KMS-11 (cell line): ENCODE data around the gene PPIG.
"Not testable (repeated sequence)": the region's sequence is repeated elsewhere in the genome, so short reads cannot be mapped to it uniquely, and the experiment has no call there.

Experiments
- H2AFZ ChIP-seq: fragments of 200-600 bp; sonication (generic); 2 replicates; pipeline ENCODE4 v1.6.1; 2016; ENCODE audit warnings: antibody characterized with exemption, mixed run types, low read depth
- H3K27ac ChIP-seq: fragments of 200-600 bp; sonication (generic); 2 replicates; pipeline ENCODE4 v1.6.1; 2016; ENCODE audit warnings: mild to moderate bottlenecking, mixed run types
- H3K27me3 ChIP-seq: fragments of 200-600 bp; sonication (generic); 2 replicates; pipeline ENCODE4 v1.6.1; 2017; ENCODE audit warnings: mild to moderate bottlenecking, low read depth, mixed run types, moderate library complexity; ENCODE audit not compliant: insufficient read depth
- H3K36me3 ChIP-seq: fragments of 200-600 bp; sonication (generic); 2 replicates; pipeline ENCODE4 v1.6.1; 2017; ENCODE audit warnings: mild to moderate bottlenecking, mixed run types; ENCODE audit not compliant: insufficient read depth
- H3K4me1 ChIP-seq: fragments of 200-600 bp; sonication (generic); 2 replicates; pipeline ENCODE4 v1.6.1; 2016; ENCODE audit warnings: mild to moderate bottlenecking, low read depth, mixed run types; ENCODE audit not compliant: poor library complexity, severe bottlenecking
- H3K4me2 ChIP-seq: fragments of 200-600 bp; sonication (generic); 2 replicates; pipeline ENCODE4 v1.7.0; 2016; ENCODE audit warnings: mild to moderate bottlenecking, mixed run types
- H3K4me3 ChIP-seq: fragments of 200-600 bp; sonication (generic); IDR thresholded peaks from 2 replicates; pipeline ENCODE4 v1.6.1; 2017; ENCODE audit warnings: low read depth, low read length, mixed read lengths; ENCODE audit not compliant: insufficient read depth
- H3K79me2 ChIP-seq: fragments of 200-600 bp; sonication (generic); 2 replicates; pipeline ENCODE4 v1.6.1; 2016; ENCODE audit warnings: low read depth, mixed run types; ENCODE audit not compliant: insufficient read depth
- H3K9ac ChIP-seq: fragments of 200-600 bp; sonication (generic); 2 replicates; pipeline ENCODE4 v1.6.1; 2016; ENCODE audit warnings: mild to moderate bottlenecking, mixed run types
- H4K20me1 ChIP-seq: fragments of 200-600 bp; sonication (generic); 2 replicates; pipeline ENCODE4 v1.6.1; 2016; ENCODE audit warnings: mild to moderate bottlenecking, mixed run types; ENCODE audit not compliant: insufficient read depth
- TF ChIP-seq, protein P1 (sequence below): fragments of 200-600 bp; sonication (generic); conservative IDR thresholded peaks from 2 replicates; pipeline ENCODE4 v1.6.1; 2017; ENCODE audit warnings: low read depth, mild to moderate bottlenecking, antibody characterized with exemption, low read length, moderate library complexity, mixed read lengths

PPIG gene

GRCh38 chr2:169573974-169574299 is 10.2 kb upstream of the PPIG start:
- peak overlapping the region; percentile 69 for H3K9ac ChIP-seq

DNA sequence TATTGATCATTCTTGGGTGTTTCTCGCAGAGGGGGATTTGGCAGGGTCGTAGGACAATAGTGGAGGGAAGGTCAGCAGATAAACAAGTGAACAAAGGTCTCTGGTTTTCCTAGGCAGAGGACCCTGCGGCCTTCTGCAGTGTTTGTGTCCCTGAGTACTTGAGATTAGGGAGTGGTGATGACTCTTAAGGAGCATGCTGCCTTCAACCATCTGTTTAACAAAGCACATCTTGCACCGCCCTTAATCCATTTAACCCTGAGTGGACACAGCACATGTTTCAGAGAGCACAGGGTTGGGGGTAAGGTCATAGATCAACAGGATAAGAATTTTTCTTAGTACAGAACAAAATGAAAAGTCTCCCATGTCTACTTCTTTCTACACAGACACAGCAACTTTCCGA is 9.6 kb upstream of the PPIG start:
- not testable (repeated sequence) for H3K4me2 ChIP-seq, H3K27me3 ChIP-seq, H2AFZ ChIP-seq, H3K9ac ChIP-seq, H4K20me1 ChIP-seq, H3K4me3 ChIP-seq, H3K27ac ChIP-seq, H3K36me3 ChIP-seq
- Histone ChIP-seq H3K79me2 (peaks cover 30% of the 10 kb centered on the region; the same call in 1 of the 2 replicates), H3K4me1 (peaks cover 32% of the 10 kb centered on the region)

More at GRCh38 chr2:169573974-169574299, 10.2 kb upstream of the PPIG start:
- TF ChIP-seq, protein P1, sequence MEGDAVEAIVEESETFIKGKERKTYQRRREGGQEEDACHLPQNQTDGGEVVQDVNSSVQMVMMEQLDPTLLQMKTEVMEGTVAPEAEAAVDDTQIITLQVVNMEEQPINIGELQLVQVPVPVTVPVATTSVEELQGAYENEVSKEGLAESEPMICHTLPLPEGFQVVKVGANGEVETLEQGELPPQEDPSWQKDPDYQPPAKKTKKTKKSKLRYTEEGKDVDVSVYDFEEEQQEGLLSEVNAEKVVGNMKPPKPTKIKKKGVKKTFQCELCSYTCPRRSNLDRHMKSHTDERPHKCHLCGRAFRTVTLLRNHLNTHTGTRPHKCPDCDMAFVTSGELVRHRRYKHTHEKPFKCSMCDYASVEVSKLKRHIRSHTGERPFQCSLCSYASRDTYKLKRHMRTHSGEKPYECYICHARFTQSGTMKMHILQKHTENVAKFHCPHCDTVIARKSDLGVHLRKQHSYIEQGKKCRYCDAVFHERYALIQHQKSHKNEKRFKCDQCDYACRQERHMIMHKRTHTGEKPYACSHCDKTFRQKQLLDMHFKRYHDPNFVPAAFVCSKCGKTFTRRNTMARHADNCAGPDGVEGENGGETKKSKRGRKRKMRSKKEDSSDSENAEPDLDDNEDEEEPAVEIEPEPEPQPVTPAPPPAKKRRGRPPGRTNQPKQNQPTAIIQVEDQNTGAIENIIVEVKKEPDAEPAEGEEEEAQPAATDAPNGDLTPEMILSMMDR, result no peak
- Histone ChIP-seq H2AFZ (peak overlapping the region; percentile 76), H3K36me3 (no peaks in the 10 kb centered on the region), H3K79me2 (peaks cover 35% of the 10 kb centered on the region; the same call in 1 of the 2 replicates), H3K4me3 (no peak overlapping the region), H3K4me2 (peak overlapping the region; percentile 95), H3K4me1 (peaks cover 38% of the 10 kb centered on the region), H4K20me1 (no peaks in the 10 kb centered on the region), H3K27ac (peak overlapping the region; percentile 71), H3K27me3 (no peaks in the 10 kb centered on the region)

GRCh38 chr2:169575264-169575663 is 8.9 kb upstream of the PPIG start:
- H3K4me3 ChIP-seq, H4K20me1 ChIP-seq, H3K4me2 ChIP-seq, H3K27ac ChIP-seq, H2AFZ ChIP-seq, H3K36me3 ChIP-seq, H3K27me3 ChIP-seq, H3K9ac ChIP-seq: not testable (repeated sequence)
- H3K79me2 ChIP-seq, result peaks cover 30% of the 10 kb centered on the region; the same call in 1 of the 2 replicates
- H3K4me1 ChIP-seq, result peaks cover 26% of the 10 kb centered on the region

GRCh38 chr2:169579044-169579443 is 5.1 kb upstream of the PPIG start:
- H3K4me3 ChIP-seq, result no peak overlapping the region
- TF ChIP-seq, protein P1, result no peak
- H3K79me2 ChIP-seq, result no peaks in the 10 kb centered on the region
- H3K4me2 ChIP-seq, result no peak overlapping the region
- H3K27me3 ChIP-seq, result no peaks in the 10 kb centered on the region
- peaks cover 3% of the 10 kb centered on the region for H3K4me1 ChIP-seq
- H2AFZ ChIP-seq, result no peak overlapping the region
- H4K20me1 ChIP-seq, result no peaks in the 10 kb centered on the region
- no peak overlapping the region for H3K27ac ChIP-seq
- no peak overlapping the region for H3K9ac ChIP-seq
- H3K36me3 ChIP-seq, result no peaks in the 10 kb centered on the region

GRCh38 chr2:169582552-169583266 is 1.4 kb upstream of the PPIG start:
- not testable (repeated sequence) for H2AFZ ChIP-seq, H4K20me1 ChIP-seq, H3K4me2 ChIP-seq, H3K27me3 ChIP-seq, H3K36me3 ChIP-seq, H3K9ac ChIP-seq, H3K27ac ChIP-seq, H3K4me3 ChIP-seq
- H3K4me1 ChIP-seq, result peaks cover 18% of the 10 kb centered on the region
- H3K79me2 ChIP-seq, result peaks cover 33% of the 10 kb centered on the region

GRCh38 chr2:169583518-169583917 is 633 bp upstream of the PPIG start:
- Histone ChIP-seq H4K20me1 (no peaks in the 10 kb centered on the region), H3K4me3 (no peak overlapping the region), H2AFZ (peak overlapping the region; percentile 76), H3K4me1 (peaks cover 18% of the 10 kb centered on the region), H3K9ac (no peak overlapping the region), H3K79me2 (peaks cover 41% of the 10 kb centered on the region), H3K36me3 (no peaks in the 10 kb centered on the region), H3K27me3 (no peaks in the 10 kb centered on the region), H3K4me2 (no peak overlapping the region), H3K27ac (peak overlapping the region; percentile 93; the same call in 1 of the 2 replicates)
- TF ChIP-seq, protein P1, result no peak
